ENCODE results near the gene DPH6.
A peak's percentile ranks its signal among the peaks of the same experiment; 100 is the strongest.
"Not testable (repeated sequence)": the region's sequence is repeated elsewhere in the genome, so short reads cannot be mapped to it uniquely, and the experiment has no call there.

DPH6 gene

DNA sequence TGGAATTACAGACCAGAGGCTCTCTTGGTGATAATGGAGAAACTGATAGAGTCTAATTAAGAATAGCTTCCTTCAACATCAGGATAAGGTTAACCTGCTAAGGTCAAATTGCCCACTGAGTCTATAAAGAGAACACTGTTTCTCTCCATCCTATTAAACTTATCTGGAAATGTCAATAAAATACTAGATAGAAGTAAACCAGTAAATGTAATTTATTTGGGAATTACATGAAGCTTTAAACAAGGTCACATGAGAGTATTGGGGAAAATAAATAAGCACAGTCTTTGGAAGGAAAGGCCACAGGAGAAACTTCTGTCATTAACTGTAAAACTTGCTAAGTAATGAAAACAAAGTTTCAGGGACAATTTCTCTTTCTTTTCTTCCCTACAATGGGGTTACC, 118.5 kb downstream of the DPH6 start:
- no peak for DNase-seq

DNA sequence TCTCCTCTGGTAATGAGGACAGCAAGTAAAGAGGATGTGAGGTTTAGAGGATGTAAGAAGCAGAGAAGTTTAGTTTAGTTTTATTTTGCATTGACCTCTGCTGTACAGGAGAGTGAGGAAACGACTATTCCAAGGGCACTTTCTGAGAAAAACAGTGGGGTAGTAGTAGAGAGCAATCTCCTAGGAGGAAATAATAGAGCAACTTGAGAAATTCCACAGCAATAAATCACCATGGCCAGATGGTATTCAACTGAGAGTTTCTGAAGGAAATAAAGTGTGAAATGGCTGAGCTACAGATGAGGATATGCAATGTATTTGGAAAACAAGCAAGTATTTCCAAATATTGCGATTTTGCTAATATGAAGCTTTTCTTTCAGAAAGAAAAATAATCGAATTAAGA, 118.9 kb downstream of the DPH6 start:
- peak; percentile 89 for DNase-seq

DNA sequence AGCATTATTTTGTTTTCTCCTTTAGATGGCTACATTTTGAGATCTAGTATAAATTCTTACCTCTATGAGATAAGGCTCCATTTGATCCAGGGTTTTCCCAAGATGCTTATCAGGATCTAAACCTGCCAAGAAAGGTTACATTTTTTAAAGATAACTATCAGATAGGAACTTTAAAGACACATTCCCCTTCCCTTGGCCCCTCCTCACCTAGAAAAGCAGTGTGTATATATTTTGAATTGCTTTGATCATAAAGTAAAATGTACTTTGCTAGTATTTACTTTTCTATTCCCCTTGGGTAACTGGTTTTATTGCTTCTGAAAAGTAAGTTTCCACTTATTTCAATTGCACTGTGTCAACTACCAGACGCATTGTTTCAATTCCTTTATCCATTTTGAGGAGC, 135.2 kb downstream of the DPH6 start:
- DNase-seq, result no peak

DNA sequence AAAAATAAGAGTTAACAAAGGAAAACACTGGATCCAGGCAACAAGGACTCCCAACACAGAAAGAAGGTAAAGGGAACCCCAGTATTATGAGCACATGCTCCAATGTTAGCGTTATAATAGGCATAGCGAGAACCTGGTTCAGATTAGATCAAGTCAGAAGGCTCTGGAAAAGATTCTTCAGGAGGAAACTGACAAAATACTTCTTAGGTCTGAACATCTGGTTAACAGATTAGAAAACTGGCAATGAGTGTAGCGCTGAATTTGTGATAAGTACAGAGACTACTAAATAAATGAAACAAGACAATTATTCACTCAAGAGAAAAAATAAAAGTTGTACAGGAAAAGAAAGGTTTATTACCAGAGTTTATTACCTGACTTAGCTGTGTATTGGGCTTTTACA, 146.1 kb downstream of the DPH6 start:
- peak; percentile 19 for DNase-seq

DNA sequence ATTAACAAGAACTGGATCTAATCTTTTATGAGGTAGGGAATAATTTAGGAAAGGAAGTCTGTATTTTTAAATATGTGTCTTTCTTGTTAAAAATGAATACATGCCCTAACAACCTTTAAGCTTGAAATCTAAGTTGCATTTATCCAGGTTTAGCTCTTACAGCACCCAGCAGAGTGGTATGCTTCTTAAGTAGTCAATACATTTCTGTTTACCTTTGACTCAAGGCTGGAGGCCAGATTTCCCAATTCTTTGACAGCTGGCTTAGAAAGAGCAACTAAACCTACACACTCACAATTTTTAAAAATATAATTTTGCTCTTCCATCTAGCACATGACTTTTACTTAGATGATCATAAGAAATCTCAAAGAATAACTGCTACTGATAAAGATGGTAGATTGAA, 148.9 kb downstream of the DPH6 start:
- DNase-seq, result no peak

DNA sequence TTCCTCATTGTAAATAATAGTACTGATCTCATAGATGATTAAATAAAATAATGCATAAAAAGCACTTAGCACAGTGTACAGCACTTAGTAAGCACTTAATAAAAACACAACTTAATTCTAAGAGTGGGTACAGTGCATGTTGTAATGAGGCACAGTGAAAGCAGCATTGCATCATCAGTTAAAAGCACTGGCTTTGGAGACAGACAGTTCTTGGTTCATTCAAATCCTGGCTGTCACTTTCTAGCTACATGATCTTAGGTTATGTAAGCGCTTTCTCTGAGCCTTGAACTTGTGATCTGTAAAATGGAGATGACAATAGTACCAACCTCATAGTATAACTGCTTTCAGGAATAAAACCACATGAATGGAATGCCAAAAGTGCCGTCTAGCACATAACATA, 151.5 kb downstream of the DPH6 start:
- DNase-seq, result no peak

DNA sequence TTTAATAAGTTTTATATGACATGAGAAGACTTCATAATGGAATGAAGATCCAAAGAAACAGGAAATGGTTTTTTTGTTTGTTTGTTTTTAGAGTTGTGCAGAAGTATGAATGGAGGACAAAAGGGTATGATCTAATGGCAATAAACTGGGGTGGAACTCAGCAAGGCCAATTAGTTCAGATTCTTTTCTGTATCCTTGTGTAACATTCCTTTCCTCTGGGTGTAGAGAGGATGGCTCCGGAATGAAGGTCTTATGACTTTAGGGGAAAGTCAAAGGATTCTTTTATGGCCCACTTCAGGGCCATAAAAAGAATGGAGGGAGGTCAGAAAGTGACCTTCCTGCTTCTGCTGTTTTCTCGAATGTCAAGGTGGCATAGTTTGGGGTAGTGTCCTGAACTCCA, 152.6 kb downstream of the DPH6 start:
- no peak for DNase-seq

DNA sequence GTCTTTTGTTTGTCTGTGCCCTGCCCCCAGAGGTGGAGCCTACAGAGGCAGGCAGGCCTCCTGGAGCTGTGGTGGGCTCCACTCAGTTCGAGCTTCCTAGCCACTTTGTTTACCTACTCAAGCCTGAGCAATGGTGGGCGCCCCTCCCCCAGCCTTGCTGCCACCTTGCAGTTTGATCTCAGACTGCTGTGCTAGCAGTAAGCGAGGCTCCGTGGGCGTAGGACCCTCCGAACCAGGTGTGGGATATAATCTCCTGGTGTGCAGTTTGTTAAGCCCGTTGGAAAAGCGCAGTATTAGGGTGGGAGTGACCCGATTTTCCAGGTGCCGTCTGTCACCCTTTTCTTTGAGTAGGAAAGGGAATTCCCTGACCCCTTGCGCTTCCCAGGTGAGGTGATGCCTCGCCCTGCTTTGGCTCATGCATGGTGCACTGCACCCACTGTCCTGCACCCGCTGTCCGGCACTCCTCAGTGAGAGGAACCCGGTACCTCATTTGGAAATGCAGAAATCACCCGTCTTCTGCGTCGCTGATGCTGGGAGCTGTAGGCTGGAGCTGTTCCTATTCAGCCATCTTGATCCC, 154.5 kb downstream of the DPH6 start:
- not testable (repeated sequence) for DNase-seq

DNA sequence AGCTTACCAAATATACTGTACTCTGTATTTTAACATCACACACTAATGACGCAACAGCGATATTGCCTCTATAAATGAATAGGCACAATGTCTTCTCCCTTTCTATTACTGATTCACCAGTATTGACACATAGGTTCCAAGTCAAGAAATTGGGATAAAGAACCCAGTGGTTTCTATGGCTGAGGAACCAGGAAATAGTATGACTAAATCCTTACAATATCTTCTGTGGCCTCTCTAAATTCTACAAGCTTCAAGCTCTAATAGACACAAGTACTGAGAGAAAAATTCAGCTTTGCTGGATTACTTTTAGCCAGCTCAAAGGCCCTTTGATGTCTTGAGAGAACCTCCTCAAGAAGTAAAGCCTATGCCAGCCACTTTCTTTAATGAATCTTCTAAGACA, 162.5 kb downstream of the DPH6 start:
- DNase-seq, result no peak

DNA sequence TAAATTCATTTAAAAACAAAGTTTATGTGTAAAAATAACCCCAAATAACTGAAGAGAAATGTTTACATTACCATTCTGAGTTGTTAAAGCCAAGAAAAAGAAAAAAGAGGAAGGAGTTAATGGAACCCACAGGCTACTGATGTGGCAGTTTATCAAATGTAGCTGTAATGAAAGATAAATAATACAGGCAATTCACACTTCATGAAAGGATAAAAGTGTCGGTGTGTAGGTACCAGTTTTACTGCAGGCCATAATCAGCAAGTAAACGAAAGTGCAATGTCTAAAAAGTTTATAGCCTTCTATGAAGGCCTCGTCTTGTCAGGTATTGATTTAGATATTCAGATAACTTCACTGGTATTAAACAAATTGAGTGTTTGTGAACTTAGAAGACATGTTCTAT, 164.6 kb downstream of the DPH6 start:
- no peak for DNase-seq

DNA sequence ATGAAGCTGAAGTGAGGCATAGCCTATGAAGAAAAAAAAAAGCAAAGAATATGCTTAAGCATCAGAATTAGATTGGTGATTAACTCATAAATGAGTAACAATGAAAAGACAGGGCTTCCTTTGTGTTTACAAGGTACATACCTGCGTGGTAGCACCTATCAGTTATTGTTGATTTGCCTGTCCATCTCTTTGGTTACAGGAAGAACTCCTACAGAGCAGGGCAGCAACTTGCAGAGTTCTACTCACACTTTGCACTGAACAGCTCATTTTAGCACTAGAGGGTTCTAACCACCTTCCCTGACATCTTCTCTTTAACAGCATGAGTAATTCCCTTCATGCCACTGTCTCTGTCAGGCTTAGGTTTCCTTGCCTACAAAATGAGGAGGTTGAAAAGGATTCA, 166.0 kb downstream of the DPH6 start:
- no peak for DNase-seq

DNA sequence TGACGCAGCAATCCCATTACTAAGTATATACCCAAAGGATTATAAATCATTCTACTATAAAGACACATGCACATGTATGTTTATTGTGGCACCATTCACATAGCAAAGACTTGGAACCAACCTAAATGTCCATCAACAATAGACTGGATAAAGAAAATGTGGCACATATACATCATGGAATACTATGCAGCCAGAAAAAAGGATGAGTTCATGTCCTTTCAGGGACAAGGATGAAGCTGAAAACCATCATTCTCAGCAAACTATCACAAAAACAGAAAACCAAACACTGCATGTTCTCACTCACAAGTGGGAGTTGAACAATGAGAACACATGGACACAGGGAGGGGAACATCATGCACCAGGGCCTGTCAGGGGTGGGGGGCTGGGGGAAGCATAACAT, 167.5 kb downstream of the DPH6 start:
- DNase-seq, result not testable (repeated sequence)

DNA sequence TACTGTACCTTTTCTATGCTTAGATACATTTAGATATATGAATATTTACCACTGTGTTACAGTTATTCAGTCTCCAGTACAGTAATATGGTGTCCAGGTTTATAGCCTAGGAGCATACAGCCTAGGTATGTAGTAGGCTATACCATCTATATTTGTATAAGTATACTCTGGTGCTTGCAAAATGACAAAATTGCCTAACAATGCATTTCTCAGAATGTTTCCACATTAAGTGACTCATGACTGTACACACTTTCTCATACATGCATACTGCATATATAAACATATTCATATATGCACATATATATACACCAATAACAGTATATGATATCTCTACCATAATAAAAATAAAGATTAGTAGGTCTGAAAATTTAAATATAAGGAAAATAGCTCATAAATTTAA, 169.3 kb downstream of the DPH6 start:
- DNase-seq, result peak; percentile 1

DNA sequence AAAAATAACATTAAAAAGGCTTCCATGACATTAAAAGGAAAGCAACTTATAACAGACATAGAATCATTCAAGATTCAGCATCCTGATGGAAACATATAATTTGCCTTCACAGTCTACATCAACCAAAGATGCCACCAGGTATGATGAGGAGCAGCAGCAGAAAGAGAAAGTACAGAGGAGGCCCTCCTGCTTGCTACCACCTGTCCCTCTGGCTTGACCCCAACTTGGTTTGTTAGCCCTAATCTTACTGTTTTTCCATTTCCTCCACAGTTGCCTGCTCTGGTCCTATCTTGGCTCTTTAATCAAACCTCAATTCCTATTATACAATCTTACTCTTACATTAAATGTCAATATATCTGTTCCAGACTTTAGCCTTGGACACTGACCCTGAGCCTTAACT, 171.3 kb downstream of the DPH6 start:
- DNase-seq, result no peak

DNA sequence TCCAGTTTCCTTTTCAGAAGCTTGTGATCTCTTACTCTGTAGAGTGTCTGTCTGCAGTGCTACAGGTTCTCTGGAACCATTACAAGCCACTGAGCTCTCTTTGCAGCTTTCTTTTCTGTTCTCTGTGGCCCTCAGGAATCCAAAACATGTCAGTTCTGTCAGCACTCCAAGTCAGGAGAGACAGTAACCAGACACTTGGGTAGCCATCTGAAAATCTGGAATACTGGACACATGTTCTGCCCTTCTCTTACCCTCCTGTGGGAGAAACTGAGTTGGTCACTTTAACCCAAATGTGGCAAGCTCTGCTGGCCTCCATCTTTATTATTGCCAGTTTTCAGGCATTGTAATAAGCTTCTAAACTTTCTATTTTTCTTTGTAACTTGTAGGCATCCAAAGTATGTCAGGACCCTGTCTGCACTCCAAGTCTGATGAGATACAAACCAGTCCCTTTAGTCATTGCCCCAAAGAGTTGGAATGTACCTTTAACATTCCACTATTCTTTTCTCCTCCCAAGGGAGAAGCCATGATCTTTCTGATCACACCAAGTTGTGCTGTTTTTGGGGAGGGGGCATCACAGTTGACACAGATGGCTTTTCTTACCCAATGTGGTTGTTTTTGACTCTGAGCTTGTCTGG, 183.7 kb downstream of the DPH6 start:
- peak; percentile 93 for DNase-seq

DNA sequence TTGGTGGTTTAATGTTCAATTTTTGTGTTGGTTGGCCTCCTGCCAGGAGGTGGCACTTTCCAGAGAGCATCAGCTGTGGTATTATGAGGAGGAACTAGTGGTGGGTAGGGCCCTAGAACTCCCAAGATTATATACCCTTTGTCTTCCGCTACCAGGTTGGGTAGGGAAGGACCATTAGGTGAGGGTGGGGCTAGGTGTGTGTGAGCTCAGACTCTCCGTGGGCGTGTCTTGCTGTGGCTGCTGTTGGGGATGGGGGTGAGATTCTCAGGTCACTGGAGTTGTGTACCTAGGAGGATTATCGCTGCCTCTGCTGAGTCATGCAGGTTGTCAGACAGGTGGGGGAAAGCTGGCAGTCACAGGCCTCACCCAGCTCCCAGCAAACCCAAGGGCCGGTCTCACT, 187.1 kb downstream of the DPH6 start:
- no peak for DNase-seq

DNA sequence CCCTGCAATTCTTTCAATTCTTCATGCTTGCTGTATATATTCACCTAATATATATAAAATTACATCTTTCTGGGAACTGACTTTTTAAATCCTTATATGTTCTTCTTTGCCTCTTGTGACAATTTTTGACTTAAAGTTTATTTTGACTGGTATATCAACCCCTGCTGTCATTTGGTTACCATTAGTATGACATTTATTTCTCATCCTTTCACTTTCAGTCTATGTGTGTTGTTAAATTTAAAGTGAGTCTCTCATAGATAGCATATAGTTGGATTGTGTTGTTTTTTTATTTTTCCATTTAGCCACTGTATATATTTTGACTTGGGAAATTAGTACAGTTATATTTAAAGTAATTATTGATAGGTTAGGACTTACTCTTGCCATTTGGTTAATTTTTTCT, 194.9 kb downstream of the DPH6 start:
- DNase-seq, result no peak

DNA sequence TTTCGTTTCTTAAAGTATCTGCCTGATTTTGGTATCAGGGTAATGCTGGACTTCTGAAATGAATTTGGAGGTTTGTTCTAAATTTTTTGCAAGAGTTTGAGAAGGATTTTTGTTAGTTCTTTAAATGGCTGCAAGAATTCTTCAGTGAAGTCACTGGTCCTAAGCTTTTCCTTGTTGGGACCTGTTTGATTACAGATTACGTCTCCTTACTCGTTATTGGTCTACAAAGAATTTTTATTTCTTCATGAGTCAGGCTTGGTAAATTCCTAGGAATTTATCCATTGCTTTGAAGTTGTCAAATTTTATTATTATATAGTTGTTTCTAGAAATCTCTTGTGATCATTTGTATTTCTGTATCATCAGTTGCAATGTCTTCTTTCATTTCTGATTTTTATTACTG, 196.0 kb downstream of the DPH6 start:
- peak; percentile 18 for DNase-seq

DNA sequence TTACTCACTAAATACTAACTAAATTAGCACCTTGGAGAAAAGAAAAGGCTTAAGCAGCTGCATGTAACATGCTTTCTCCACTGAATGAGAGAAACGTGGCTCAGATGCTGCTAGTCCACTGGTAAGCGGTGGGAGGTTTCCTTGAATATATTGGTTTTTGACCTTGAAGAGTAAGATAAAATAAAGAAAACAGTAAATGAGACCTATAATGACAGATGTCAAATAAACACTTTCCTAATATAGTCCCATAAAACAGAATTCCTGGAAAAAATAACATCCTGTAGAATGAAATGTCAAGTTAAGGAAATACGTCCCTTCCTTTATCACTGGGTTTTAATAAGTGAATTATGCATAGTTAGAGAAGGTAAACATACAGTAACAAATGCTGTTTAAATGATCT, 215.0 kb downstream of the DPH6 start:
- DNase-seq, result no peak

DNA sequence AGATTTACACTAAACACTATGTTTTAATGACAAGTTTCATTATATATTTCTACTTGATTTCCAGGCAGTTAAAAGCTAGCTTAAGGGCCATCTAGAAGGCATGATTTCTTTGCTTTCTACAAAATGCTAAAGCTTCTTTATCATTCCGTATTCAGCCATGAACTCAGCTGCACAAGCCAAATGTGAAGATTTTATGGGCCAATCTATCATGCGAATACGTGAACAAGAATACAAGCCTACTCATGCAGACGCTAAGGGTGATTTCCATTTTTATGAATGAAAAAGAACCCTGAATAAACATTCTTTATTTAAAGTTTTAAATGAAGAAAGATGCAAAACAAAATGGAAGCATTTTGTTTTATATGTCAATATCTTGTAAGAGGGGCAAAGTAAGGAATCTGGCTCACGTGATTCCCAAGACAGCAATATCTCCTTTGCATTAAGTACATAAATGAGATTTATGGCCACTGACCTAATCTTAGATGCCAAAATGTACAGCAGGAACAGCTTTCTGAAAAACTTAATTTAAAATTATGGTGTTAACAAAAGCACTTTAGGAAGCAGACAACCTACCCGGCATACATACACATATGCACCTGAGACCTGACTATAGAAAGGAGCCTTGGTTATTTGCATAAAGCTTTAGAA, 215.8 kb downstream of the DPH6 start:
- DNase-seq, result peak; percentile 34

DNA sequence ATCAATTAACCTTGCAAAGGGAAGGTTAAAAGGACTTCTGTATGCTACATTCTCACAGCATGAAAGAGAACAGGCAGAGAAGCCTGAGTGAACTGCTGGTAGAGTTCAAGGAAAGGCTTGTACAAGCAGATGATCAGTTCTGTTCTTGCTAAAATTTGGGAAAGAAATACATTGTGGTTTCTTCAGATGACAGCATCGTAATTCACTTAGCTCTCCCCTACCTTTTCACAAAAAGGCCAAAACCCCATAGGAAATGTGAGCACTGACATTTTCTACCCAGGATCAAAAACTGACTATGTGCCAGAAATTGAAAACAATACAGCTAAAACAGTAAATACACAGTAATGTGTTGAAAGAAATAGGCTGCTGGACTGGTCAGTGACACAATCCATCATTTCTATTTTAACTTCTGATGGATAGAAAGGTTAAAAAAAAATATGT, 216.4 kb downstream of the DPH6 start:
- peak; percentile 89 for DNase-seq

DNA sequence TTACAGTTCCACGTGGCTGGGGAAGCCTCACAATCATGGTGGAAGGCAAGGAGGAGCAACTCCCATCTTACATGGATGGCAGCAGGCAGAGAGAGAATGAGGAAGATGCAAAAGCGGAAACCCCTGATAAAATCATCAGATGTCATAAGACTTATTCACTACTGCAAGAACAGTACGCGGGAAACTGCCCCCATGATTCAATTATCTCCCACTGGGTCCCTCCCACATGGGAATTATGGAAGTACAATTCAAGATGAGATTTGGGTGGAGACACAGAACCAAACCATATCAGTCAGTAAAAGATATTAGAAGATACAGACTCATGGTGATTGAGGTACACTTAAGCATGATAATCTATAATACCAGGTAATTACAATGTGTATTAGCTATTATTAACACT, 217.1 kb downstream of the DPH6 start:
- DNase-seq, result not testable (repeated sequence)

DNA sequence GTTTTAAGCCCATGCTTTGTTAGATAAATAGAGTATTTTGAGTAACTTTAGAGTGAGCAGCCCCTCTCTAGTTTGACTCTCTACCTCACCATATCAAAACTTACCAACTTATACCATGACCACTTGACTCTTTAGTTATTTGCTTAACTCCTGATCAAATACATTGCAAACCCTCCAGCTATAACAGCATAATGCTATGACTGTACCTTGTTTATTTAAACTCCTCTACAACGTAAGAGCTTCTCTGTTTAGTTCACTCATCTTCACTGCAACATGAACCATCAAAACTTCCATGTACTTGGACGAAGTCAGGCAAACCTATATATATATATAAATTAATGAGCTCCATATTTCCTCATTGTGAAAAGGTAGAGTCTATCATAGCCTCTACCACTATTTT, 218.2 kb downstream of the DPH6 start:
- DNase-seq, result no peak

DNA sequence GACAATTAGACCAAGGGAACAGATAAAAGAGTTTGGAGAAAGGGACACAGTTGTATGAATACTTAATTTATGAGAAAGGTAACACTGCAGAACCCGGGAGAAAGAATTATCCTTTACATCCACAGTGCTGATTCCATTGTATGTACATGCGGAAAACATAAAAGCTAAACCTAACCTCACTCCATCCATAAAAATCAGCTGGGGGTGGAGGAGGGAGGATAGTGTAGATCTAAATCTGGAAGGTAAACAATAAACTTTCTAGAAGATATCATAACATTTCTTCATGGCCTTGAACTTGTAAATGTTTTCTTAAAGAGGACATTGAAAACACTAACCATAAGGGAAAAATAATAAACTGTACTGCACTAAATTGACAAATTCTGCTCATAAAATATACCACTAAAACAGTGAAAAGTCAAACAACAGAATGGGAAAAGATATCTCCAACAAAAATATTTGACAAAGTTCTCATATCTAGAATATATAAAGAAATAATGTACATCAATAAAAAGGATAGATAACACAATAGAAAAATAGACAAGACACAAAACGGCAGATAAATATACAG, 220.5 kb downstream of the DPH6 start:
- no peak for DNase-seq

Measured in fibroblast of upper back skin (primary cell).